HG03045 (cell line): ENCODE measurements around the gene CACNA2D3.

Source experiments
- ATAC-seq: cut with Tn5 transposase; IDR thresholded peaks from one replicate; pipeline ENCODE4 v1.9.1; 2021; ENCODE audit warnings: mild to moderate bottlenecking, moderate library complexity; ENCODE audit not compliant: unreplicated experiment

Gene CACNA2D3

DNA sequence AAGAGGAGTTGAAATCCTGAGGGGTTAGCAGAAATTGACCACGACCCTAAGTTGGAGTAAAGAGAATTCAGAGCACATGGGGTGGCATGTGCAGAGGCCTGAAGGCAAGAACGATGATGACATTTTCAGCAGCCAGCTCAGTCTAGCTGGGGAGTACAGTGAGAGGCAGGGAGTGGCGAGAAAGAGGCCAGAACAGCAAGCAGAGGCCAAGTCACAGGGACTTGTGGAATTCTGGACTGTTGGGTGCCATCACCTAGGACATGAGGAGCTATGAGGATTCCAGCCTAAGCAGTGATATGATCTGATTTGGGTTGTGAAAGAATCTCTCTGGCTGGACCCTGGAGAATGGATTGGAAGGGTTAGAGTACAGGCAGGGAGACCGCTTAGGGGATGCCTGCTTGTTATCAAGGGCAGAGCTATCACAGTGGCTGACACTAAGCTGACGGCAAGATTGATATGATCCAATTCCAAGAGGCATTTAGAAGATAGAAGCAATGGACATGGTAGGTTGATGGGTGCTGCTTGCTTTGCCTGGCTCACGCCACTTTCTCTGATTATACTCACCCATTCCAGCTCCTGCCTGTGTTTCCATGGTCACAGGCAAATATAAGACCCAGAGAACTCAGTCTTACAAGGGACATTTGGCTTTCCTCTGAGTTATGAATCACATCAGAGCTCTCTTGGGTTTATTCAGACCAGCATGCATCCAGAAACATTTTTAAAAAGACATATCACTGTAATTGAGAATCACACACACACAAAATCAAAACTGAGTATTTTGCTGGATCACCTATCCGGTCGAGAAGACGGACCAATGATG lies 739.1 kb downstream of the CACNA2D3 start:
- no peak for ATAC-seq

DNA sequence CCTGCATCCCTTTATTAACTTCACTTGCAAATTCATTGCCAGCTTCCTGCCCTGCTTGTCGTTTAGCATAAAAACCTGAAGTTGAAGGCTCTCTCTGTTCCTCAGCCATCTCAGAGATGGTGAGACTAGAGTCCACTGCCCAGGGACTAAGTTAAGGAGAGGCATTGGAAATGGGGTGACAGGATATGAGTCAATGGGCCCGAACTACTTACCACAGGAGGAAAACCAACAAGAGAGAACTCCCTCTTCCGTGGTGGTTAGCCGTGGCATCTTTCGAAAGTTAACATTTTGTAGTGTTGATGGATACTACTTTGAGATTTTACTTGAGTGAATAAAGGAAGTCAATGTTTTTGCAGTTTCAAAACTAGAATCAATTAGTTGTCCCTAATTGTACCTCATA lies 740.2 kb downstream of the CACNA2D3 start:
- ATAC-seq: no peak

DNA sequence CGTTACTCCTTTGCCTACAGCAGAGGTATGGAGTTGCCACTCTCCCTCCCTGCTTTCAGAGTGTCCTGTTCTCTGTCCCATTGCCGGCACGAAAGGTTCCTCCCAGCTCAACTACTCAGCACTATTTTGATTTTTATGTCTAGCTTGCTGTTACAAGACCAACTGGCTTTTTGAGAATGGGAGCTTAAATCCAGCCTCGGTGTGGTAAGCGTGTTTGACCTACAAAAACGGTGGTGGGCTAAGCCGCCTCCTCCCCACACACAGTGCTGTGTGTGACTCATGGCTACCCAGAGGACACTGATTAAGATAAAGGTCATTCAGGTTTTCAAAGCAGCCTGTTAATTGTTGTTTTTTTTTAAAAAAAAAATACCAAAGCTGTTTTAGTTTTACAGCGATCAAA lies 741.0 kb downstream of the CACNA2D3 start:
- no peak for ATAC-seq

DNA sequence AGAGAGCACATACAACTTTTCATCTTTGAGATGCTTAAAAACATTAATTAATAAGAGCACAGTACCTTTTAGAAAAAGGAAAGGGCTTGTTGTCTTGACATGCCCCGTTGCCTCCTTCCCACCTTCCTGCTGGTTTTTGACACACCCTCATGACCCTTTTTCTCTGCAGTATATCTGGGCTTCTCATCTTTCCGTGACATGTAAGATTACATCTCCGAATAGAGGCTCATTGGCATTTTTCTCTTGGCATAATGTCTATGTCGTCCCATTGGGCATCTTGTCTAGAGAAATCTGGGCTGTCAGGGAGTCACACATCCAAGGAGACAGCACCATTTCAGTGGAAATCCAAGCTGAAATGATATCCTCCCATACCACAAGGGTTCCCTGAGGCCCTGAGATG lies 741.4 kb downstream of the CACNA2D3 start:
- ATAC-seq: no peak

GRCh38 chr3:54865316-54865715 lies 743.0 kb downstream of the CACNA2D3 start:
- ATAC-seq: no peak

- no peak for ATAC-seq
Observed at GRCh38 chr3:54866251-54866650, 743.9 kb downstream of the CACNA2D3 start.

GRCh38 chr3:54870423-54870822 lies 748.1 kb downstream of the CACNA2D3 start:
- no peak for ATAC-seq

GRCh38 chr3:54871867-54872266 lies 749.5 kb downstream of the CACNA2D3 start:
- ATAC-seq: no peak

DNA sequence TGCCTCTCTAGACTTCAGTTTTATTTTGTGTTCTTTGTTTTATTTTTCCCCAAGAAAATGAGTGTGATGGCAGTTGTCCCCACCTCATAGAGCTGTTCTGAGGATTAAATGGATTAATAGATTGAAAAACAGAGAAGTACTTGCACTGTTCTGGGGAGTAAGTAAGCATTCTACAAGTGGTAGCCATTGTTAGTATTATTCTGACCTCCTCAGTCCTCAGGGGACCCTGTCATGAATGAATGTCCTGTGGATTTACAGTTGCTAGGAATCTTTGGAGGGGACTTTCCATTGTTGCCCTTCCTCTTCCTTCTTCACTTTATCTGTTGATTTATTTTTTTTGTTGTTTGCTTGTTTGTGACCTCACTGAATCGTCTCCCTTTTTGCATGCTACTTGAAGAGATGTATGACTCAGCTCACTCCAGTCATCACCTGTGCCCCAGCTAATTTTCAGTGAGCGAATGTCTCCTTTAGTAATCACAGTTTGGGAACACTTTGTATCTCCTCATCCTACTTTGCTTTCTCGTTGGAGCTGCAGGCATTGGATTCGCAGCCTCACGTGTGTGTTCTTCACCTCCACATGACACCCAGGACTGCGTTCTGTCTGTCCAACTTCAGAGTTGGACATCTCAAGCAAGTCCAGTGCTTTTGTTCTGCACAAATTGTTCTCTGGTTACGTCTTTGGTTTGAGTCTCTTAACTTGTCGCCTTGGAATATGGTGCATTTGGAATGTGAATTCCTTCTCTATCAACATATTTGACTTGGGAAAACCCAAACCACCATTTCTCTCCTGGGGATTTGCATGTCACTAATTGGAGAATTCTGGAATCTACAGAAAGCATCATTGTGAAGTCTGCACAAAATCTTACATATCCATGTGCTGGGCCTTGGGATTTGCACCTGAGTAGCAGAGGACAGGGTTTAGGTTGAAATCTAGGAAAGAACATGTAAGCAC lies 751.0 kb downstream of the CACNA2D3 start:
- no peak for ATAC-seq

GRCh38 chr3:54874816-54875556 lies 752.6 kb downstream of the CACNA2D3 start:
- ATAC-seq: no peak

GRCh38 chr3:54875596-54876268 lies 753.4 kb downstream of the CACNA2D3 start:
- no peak for ATAC-seq

DNA sequence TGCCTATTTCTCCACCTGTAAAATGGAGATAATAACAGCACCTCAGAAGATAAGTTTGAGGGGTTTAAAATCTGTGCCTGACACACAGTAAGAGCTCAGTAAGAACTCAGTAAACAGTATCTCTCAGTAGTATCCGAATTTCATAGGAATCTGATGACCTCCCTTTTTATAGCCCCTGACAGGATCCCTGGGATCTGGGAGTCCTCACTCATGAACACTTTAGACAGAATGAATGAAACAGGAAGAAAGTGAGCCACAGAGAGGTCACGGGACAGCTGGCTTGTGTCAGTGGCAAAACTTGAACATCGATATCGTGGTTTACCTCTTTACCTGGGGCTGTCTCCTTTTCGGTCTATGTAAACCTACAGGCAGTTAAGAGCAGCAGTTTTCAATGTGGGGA lies 754.3 kb downstream of the CACNA2D3 start:
- no peak for ATAC-seq

DNA sequence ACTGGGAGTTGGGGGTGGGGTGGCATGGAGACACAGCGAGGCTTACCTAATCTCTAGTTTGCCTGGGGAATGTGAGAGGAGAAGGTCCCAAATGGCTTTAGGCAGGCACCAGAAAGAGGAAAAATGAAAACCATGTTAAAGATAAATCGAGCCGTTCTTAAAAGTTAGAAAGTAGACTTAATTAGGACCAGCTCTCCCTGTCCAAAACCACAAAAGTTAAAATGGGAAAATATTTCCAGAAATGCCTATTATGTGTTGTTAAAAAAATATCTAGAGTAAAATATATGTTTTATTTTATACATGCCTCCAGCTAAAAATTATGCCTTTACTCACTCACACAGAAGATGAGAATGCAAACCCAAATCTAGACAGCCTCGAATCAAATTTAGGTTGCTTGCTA lies 755.4 kb downstream of the CACNA2D3 start:
- ATAC-seq: no peak

DNA sequence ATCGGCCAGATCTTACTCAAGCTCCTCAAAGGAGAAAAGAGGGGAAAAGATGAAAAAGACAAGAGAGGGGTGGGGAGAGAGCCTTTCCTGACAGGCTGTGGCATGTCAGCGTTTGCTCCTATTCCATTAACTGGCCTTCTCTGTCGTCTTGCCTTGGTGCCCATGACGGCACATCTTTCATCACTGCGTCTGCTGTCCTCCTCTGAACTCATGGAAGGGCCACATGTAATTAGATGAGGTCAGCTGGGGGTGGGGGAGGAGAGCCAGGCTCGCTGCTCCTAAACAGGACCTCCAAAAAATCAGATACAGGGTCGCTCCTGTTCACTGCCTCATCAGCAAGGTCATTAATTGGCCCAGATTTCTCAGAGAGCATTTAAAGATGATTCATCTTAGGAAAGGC lies 755.8 kb downstream of the CACNA2D3 start:
- ATAC-seq: no peak

DNA sequence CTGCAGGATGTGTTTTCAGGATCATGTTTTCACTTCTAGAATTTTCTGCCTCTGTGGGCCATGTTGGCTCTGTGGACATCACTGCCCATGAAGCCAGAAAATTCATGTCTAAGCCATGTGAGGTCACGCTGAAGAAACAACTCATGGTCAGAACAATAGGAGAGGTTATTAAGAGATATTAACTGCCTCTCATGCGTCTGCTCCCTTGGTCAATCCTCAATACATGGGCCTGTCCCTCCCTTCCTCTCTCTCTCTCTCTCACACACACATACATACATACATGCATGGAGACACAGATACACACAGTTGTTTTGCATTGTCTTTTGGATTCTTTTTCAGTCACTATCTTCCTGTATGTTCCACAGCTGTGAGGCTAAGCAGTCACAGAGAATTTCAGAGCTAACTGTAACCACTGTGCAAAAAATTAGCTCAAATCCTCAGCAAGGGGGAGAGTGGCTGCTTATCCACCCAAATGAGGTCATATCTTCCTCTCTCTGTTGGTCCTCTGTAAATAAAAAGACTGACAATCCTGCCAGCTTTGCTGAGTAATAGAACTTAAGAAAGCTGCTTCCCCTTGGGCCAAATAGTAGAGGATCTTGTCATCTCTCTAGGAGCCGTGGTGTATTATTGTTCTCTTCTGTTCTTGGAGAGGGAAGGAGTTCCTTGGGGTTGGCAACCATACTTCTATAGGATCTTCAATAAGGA lies 759.9 kb downstream of the CACNA2D3 start:
- ATAC-seq: no peak

DNA sequence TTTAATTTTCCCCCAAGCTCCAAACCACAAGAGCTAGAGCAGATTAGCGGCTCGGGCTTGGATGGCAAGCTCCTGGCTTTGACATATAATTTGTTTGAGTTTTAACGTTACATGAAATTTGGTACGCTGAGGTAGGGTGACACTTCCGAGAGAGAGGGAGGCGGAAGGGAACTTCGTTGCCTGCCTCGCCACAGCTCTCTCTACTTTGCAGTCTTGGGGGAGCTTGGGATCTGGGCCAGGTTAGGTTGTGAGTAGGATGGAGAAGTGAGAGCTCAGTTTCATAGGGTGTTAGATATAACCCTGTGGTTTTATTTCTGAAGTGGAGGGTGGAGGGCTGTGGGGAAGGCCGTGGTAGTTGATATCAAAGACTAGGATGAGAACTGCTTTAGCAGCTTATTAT lies 765.8 kb downstream of the CACNA2D3 start:
- no peak for ATAC-seq

GRCh38 chr3:54888873-54889272 lies 766.5 kb downstream of the CACNA2D3 start:
- no peak for ATAC-seq

DNA sequence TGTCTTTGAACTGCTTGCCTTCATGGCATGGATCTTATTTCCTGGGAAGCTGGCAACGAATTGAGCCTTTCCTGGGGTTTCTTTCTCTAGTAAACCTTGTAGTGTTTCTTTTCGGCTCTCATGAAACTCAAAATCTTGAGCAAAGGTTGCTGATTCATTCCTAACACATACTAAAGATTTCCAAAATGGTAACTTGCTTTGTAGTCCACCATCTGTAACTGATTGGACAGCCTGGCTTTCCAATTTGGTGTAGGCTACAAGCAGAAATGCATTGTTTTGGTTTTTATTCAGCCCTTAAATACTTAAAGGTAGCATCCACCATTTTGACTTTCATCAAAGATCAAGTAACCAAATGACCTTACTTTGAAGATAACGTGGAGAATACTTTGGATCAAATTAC lies 767.4 kb downstream of the CACNA2D3 start:
- ATAC-seq: no peak

DNA sequence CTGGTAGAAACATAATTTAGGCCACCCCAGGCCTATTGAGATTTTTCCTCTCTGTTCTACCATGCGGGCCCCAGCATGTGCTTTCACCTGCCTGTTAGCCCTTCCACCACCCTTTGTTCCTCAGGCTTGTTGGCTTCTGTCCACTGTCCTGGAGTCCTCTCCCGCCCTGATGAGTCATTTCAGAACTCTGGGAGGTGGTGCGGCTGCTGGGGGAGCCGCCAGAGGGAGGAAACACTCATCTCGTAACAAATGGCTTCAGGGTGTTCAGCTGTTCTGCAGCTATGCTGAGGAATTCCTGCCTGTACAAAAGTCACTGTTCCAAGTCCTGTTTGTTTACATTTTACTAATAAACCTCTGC lies 769.2 kb downstream of the CACNA2D3 start:
- no peak for ATAC-seq

- ATAC-seq: no peak
Observed at GRCh38 chr3:54892168-54892567, 769.8 kb downstream of the CACNA2D3 start.
